ENCODE results near the gene TMEM179.

Gene TMEM179

GRCh38 chr14:104578321-104578720 is 26.3 kb downstream of the TMEM179 start:
- TF ChIP-seq, protein P1, sequence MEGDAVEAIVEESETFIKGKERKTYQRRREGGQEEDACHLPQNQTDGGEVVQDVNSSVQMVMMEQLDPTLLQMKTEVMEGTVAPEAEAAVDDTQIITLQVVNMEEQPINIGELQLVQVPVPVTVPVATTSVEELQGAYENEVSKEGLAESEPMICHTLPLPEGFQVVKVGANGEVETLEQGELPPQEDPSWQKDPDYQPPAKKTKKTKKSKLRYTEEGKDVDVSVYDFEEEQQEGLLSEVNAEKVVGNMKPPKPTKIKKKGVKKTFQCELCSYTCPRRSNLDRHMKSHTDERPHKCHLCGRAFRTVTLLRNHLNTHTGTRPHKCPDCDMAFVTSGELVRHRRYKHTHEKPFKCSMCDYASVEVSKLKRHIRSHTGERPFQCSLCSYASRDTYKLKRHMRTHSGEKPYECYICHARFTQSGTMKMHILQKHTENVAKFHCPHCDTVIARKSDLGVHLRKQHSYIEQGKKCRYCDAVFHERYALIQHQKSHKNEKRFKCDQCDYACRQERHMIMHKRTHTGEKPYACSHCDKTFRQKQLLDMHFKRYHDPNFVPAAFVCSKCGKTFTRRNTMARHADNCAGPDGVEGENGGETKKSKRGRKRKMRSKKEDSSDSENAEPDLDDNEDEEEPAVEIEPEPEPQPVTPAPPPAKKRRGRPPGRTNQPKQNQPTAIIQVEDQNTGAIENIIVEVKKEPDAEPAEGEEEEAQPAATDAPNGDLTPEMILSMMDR (IDR thresholded peaks at IDR 0.05), result no peak
- Histone ChIP-seq H3K27me3 (peaks cover 0 to 60% of the 10 kb centered on the region in 2 donors), H3K27ac (no peak overlapping the region), H3K4me3 (no peak overlapping the region), H3K36me3 (no peaks in the 10 kb centered on the region), H3K9me3 (no peaks in the 10 kb centered on the region), H3K4me1 (peaks cover 0 to 52% (median 43%) of the 10 kb centered on the region in 4 donors)
- no peak for DNase-seq
- intact Hi-C loops (cut with DNase I; ENCODE audit: low total_unique reads), result no loop called here

GRCh38 chr14:104577847-104578301 is 26.7 kb downstream of the TMEM179 start:
- no peak for DNase-seq
- no peaks in the 10 kb centered on the region for H3K9me3 ChIP-seq
- intact Hi-C loops (cut with DNase I; ENCODE audit: low total_unique reads), result no loop called here
- peaks cover 0 to 49% (median 40%) of the 10 kb centered on the region in 4 donors for H3K4me1 ChIP-seq
- peaks cover 0 to 60% of the 10 kb centered on the region in 2 donors for H3K27me3 ChIP-seq
- no peak overlapping the region for H3K27ac ChIP-seq
- TF ChIP-seq, protein P1 (IDR thresholded peaks at IDR 0.05), result no peak
- H3K4me3 ChIP-seq, result no peak overlapping the region
- no peaks in the 10 kb centered on the region for H3K36me3 ChIP-seq

DNA sequence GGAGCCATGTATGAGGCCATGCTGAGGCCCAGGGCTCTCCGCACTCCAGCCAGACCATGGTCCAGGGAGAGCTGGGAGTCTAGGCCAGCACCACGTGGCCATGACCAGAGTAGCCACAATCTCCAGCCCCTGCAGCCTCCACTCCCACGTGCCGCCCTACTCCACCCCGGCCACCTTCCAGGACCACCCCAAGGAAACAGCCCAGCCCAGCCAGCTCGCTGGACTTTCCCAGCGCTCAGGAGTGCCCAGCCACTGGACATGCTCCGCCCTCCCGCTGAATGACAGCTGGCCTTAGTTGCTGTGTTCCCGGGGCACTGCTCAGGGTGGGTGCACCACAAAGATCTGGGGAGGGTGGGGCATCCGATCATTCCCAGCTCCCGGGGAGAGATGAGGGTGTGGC is 27.1 kb downstream of the TMEM179 start:
- no peaks in the 10 kb centered on the region for H3K9me3 ChIP-seq
- H3K27me3 ChIP-seq, result peaks cover 0 to 59% of the 10 kb centered on the region in 2 donors
- no peak overlapping the region for H3K27ac ChIP-seq
- peaks cover 0 to 44% (median 36%) of the 10 kb centered on the region in 4 donors for H3K4me1 ChIP-seq
- H3K36me3 ChIP-seq, result no peaks in the 10 kb centered on the region
- TF ChIP-seq, protein P1 (IDR thresholded peaks at IDR 0.05), result no peak
- no peak for DNase-seq
- H3K4me3 ChIP-seq, result no peak overlapping the region
- intact Hi-C loops (cut with DNase I; ENCODE audit: low total_unique reads), result no loop called here

DNA sequence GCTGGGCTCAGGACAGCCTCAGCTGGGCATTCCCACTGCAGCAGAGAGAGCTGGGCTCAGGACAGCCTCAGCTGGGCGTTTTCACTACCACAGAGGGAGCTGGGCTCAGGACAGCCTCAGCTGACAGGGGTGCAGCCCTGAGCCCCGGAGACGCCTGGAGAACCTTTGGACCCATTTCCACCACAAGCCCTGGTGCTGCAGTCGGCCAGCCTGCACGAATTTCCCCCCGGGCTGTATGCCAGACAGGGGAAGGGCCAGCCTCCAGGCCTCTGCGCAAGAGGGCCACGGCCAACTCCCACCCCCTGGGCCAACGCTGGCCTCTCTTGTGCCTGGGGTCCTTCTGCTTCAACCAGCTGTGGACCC is 27.6 kb downstream of the TMEM179 start:
- H3K4me1 ChIP-seq, result peaks cover 0 to 40% (median 31%) of the 10 kb centered on the region in 4 donors
- TF ChIP-seq, protein P1 (IDR thresholded peaks at IDR 0.05), result no peak
- H3K36me3 ChIP-seq, result no peaks in the 10 kb centered on the region
- intact Hi-C loops (cut with DNase I; ENCODE audit: low total_unique reads), result no loop called here
- H3K9me3 ChIP-seq, result no peaks in the 10 kb centered on the region
- H3K27ac ChIP-seq, result no peak overlapping the region
- peaks cover 0 to 63% of the 10 kb centered on the region in 2 donors for H3K27me3 ChIP-seq
- H3K4me3 ChIP-seq, result no peak overlapping the region
- no peak for DNase-seq

DNA sequence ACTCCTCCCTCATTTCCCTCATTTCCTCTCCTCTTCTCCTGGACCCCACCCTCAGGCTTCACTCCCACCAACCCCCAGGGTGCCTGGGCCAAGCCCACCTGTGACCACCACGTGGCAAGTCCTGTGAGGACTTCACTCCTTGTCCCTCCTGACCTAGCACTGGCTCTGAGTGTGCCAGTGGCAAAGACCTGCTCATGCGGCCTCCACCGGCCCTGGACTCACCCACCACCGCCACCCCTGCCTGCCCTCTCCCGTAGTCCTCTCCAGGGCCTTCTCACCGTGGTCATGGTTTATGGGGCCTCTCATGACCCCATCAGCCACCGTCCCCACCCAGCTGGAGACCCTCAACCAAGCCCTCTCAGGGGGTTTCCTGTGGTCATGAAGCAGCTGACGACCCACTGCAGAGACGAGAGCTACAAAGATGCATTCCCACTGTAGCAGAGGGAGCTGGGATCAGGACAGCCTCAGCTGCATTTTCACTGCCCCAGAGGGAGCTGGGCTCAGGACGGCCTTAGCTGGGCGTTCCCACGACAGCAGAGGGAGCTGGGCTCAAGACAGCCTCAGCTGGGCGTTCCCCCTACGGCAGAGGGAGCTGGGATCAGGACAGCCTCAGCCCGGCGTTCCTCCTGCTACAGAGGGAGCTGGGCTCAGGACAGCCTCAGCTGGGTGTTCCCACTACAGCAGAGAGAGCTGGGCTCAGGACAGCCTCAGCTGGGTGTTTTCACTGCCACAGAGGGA is 28.2 kb downstream of the TMEM179 start:
- H3K27me3 ChIP-seq, result peaks cover 0 to 59% of the 10 kb centered on the region in 2 donors
- TF ChIP-seq, protein P1 (IDR thresholded peaks at IDR 0.05), result no peak
- no peaks in the 10 kb centered on the region for H3K36me3 ChIP-seq
- H3K27ac ChIP-seq, result no peak overlapping the region
- no peaks in the 10 kb centered on the region for H3K9me3 ChIP-seq
- DNase-seq, result no peak
- H3K4me3 ChIP-seq, result no peak overlapping the region
- peaks cover 0 to 34% (median 28%) of the 10 kb centered on the region in 4 donors for H3K4me1 ChIP-seq
- intact Hi-C loops (cut with DNase I; ENCODE audit: low total_unique reads), result no loop called here
